Non-pigmented ciliary epithelial cell (primary cell): Measurements from ENCODE around the gene BRD3OS.
"Not testable (repeated sequence)": the region's sequence is repeated elsewhere in the genome, so short reads cannot be mapped to it uniquely, and the experiment has no call there.

Experiments used
- DNase-seq: peaks from one replicate; pipeline ENCODE4 v3.0.0-alpha.2; 2010; ENCODE audit warnings: low read depth

BRD3OS gene

DNA sequence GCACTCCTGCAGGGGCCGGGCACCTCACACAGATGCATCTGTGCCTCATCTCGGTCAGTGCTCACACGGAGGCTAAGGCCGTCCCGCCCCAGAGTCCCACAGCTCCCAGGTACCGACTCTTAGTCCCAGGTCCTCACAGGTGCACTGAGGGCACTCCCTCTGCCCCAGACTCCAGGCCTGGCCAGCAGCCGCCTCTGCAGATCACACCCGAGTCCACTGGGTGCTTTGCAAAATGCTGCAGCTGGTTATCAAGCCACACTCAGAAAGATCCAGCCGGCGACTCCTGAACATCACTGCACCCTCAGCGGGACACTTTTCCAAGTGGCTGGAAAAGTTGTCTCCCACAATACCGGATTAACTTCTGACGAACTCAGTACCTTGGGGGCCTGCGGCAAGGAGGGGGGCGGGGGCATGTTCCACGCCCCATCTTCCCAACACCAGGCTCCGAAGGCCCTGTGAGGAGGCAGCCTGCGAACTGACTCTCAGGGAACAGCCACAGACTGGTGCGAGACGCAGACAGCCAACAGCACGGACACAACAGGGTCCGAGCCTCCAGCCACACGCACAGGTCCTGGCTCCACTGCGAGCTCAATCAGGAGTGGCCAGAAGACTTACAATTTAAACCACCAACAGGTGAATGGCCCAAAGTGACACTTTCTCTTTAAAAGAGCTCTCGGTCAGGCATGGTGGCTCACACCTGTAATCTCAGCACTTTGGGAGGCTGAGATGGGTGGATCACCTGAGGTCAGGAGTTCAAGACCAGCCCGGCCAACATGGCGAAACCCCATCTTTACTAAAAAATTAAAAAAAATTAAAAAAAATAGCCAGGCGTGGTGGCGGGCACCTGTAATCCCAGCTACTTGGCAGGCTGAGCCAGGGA, 38.5 kb downstream of the BRD3OS start:
- no peak for DNase-seq

DNA sequence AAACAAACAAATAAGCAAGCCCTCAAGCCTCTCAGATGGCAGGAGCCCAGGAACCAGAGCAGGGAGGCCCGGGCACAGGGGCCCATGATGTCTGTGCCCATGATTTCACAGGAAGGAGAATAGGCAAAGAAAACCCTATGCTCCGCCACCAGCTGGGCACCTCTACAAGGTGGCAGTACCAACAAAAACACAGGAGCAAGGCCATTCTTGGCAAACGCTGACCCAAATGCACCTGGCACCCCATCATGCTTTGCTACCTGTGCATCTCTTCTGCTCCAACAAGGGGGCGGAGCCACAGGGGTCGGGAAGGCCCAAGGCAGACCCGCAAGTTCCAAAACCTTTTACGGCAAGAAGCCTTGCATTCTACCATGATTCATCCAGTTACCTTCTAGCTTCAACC, 39.4 kb downstream of the BRD3OS start:
- DNase-seq = no peak

DNA sequence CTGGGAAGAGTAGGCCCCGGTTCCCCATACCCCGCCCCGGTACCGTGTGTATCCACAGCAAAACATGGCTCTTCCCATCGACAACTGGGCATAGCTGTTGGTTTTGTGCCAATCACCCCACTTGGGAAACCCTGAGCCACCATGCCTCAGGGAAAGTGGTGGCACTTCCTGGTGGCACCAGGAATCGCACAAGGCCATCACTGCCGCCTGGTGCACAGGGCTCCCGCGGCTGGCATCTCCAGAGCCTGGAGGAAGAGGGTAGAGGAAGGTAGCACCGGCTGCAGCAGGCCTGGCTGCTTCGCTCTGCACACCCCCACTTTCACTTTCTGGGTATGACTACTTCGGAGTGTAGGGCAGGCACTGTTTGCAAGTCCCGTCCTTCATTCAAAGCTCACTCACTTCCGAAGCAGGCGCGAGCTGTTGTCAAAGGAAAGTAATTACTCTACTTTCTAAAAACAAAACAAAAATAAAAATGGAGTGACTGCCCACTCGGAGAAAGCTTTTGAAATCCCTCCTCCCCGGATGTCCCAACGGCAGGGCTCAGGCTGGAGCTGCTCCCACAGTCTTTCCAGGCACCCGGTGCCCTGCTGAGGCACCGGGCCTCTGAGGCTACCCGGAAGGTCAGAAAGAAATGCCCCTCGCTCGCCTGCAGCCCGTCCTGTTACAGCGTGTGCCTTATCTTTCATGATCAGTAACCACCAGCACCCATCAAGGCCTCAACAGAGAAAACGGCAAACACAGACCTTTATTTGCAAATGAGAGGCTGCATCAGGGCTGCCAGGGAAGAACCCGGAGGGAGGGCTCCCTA, 40.5 kb downstream of the BRD3OS start:
- no peak for DNase-seq

DNA sequence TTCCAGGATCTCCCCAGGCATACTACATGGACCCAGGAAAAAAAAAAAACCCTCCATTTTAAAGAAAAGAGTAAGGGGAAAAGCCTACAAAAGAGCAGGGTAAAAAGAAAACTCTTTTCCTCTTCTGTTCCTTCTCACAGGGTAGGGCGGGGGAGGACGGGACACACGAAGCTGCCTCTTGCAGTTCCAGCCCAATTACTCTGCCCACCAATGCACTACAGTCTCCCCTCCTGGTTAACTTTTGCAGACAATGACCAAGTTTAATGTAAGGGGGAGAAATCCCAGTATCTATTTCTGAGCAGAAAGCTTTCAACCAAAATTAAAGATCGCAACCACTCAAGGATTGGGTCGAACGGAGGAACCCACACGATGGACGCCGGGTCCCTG, 41.2 kb downstream of the BRD3OS start:
- no peak for DNase-seq

DNA sequence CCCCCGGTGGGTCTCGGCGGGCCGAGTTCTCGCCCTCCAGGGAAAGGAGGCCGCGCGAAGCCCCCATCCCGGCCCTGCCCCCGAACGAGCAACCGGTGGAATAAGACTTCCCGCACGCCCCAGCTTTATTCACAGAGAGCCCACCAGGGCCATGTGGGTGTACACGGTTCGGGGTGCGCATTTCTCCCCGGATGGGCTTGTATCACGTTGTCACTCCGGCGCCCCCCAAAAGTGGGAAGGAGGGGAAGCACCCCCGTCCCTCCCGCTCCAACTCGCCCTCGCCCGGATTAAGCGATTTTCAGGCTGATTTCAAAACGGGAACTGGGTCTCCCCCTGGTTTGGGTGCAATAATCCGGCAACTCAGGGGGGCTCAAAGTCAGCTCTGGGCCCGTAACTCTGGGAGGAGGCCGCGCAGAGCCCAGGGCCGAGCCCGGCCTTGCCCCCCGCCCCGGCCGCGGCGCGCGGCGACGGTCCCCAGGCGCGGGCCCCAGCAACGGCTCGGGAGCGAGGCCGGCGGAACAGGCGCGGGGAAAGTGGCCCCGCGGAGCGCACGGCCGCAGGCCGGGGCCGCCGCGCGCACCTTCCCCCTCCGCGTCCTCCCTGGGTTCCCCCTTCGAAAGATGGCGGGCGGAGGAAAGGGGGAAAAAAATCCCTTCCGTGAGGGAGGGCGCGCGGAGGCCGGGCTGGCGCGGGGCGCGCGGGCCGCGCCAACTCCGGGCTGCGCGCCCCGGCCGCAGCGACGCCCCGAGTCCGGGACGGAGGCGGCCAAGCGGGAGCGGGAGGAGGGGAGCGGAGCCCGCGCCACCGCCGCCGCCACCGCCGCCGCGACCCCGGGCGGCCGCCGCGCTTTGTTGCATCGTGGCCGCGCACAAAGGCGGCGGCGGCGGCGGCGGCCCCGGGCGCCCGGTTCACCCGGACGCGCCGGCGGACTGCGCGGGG, 41.9 kb downstream of the BRD3OS start:
- no peak for DNase-seq

DNA sequence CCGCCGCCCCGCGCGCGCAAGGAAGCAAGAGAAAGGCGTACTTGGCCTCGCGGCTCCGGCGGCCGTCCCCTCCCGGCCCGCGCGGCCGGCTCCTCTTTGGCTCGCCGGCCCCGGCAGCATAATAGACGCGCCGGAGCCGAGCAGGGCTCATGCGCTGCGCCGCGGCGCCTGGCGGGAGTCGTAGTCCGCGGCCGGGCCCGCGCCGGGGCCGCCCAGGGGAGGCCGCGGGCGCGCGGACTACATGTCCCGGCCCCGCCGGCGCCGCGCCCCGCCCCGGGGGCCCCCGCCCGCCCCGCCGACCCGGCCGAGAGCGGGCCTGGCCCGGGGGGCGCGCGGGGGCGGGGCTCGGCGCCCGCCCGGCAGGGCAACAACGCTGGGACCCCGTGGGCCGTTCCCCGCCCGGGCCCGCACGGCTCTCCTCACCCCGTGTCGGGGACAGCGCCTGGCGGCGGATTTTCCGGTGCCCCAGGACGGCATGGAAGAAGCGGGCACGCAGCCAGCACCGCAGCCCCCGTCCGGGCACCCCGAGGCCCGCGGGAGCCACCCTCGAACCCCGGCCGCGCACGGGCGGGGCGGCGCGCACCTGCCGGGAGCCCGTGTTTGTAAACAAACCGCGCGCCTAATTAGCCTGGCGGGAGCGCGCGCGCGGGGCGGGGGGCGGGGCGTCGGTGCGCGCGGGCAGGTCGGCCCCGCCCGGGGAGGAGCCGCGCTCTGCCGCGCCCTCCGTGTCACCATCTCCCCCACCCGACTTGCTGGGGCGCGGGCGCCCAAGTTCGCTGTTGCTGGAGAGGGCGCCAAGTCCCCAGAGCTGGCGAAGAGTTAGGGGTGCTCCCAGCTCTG, 42.8 kb downstream of the BRD3OS start, which contains the start of gene BRD3:
TSS of gene BRD3 (minus strand) at position 123 of the 840 bp plus-strand sequence. CDS start 14,549 bp downstream, outside the sequence.
- DNase-seq = no peak

DNA sequence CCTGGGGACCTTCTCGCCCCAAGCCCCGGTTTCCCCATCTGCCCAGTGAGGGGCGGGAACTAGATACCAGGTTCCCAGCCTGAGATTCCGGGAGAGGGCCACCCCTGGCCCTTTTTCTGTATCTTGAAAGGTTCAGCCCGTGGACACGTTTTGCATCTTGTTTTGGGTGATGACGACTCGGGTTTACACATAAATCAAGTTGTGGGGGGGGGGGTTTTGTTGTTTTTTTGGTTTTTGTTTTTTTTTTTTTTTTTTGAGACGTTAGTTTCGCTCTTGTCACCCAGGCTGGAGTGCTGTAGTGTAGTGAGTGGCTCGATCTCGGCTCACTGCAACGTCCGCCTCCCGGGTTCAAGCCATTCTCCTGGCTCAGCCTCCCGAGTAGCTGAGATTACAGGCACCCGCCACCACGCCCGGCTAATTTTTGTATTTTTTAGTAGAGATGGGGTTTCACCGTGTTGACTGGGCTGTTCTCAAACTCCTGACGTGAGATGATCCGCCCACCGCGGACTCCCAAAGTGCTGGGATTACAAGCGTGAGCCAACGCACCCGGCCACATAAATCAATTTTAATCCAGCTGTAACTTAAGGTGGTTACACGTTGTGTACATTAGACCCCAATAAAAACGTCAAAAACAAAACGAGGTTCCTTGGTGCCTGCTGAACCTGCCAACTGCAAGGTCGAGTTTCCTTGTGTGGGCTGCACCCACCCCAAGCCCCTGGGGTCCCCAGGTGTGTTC, 43.6 kb downstream of the BRD3OS start:
- DNase-seq = no peak

DNA sequence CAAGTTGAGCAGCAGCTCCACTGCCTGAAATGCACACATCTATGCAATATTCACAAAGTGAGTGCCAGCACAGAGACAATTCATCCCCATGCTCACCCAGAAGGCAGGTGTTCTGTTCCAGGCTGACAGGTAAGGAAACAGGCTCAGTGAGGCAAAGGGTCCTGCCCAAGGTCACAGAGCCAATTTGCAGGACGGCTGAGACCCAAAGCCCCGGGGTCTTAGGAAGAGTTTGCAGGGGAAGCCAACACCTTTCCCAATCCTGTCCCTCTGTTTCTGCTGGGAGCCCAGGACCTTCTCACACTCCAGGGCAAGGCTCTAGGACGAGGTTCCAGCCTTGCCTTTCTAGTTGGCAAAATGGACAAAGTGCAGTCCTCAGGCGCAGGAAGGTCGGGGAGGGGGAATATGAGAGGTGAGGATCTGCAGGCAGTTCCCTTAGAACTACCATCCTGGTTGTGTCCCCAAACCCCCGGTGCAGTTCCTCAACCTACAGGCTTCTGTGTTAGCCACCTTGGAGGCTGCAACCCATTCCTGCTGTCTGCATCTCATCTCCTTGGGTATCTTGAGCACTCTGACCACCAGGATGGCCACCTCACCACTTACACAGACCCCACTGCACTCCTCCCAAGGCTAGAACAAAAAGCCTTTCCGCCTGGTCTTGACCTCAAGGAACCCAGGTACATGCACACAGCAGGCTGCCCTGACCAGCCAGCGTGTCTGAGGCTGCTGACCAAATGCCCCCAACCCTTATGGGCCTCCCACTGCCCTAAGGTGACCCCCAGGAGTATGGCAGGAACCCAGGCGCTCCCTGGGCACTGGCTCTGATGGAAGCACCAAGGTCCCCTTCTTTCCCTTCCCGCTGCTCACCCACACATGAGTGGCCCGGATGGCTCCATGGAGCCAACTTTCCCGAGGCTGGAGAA, 44.5 kb downstream of the BRD3OS start:
- DNase-seq = no peak

DNA sequence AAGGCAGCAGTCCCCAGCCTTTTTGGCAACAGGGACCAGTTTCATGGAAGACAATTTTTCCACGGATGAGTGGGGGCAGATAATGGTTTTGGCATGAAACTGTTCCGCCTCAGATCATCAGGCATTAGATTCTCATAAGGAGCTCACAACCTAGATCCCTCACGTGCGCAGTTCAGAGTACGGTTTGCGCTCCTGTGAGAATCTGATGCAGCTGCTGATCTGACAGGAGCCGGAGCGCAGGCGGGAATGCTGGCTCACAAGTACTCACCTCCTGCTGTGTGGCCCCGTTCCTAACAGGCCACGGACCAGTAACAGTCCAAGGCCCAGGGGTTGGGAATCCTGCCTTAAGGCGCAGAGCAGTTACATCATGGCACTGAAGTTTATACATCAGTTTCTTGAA, 45.9 kb downstream of the BRD3OS start:
- DNase-seq = no peak

DNA sequence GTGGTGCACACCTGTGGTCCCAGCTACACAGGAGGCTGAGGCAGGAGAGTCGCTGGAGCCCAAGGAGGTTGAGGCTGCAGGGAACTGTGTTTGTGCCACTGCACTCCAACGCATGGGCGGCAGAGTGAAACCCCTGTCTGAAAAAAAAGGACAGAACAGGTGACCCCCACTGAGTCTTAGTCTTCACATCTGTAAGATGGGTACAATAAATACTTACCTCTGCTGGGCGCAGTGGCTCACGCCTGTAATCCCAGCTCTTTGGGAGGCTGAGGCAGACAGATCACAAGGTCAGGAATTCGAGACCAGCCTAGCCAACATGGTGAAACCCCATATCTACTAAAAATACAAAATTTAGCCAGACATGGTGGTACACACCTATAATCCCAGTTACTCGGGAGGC, 47.4 kb downstream of the BRD3OS start:
- not testable (repeated sequence) for DNase-seq

DNA sequence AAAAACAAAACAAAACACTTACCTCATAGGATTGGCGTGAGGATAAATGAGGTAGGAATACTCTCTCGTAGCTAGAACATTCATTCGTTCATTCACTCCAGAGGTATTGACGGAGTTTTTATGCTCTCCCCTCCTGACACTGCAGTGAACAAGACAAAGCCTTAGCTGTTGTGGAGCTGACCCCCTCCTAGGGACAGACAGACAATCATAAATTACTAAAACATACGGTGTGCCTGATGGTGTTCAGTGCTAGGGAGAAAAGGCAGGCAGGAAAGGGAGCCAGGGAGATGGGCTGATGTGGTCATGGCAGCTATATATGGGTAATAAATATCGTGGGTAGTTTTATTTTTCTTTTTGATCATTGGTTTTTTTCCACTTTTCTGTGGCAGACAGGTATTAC, 48.2 kb downstream of the BRD3OS start:
- no peak for DNase-seq

DNA sequence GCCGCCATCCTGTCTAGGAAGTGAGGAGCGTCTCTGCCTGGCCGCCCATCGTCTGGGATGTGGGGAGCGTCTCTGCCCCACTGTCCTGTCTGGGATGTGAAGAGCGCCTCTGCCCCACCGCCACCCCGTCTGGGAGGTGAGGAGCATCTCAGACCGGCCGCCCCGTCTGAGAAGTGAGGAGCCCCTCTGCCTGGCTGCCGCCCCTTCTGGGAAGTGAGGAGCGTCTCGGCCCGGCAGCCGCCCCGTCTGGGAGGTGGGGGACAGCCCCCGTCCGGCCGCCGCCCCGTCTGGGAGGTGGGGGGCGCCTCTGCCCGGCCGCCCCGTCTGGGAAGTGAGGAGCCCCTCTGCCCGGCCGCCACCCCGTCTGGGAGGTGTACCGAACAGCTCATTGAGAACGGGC, 50.4 kb downstream of the BRD3OS start:
- not testable (repeated sequence) for DNase-seq

DNA sequence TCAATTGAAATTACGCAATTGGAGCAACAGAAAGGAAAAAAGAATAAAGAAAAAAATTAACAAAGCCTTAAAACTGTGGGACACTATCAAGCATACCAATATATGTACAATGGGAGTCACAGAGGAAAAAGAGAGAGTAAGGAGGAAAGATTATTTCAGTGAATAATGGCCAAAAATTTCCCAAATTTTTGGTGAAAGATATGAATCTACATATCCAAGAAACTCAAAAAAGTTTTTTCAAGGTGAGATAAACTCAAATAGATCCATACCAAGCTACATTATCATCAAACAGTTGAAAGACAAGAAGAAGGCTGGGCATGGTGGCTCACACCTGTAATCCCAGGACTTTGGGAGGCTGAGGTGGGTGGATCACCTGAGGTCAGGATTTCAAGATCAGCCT, 51.4 kb downstream of the BRD3OS start:
- no peak for DNase-seq
